Activated CD8-positive, alpha-beta T cell treated with anti-CD3 and anti-CD28 coated beads for 36 hours (primary cell): ENCODE measurements around the gene KLHL17. TPM values are rescaled to one million over a fixed set of nuclear protein-coding genes. Genes with fewer than 3 reads are reported as not detected.

Experiments
- ATAC-seq: fragments of 200-7000 bp; cut with Tn5 transposase; one replicate; pipeline ENCODE4 v1.10.0; 2021; ENCODE audit warnings: mild to moderate bottlenecking, moderate library complexity
- CTCF ChIA-PET: fragments of 350-600 bp; sonication (Branson Sonifier 250); formaldehyde crosslinking; loops from one replicate; lab custom pipeline; 2021; ENCODE audit warnings: antibody characterized with exemption; lab: Charles Lee
- POLR2A ChIA-PET: fragments of 350-600 bp; sonication (Branson Sonifier 250); formaldehyde crosslinking; loops from one replicate; lab custom pipeline; 2021; ENCODE audit warnings: antibody characterized with exemption; lab: Charles Lee
- DNase-seq: peaks from one replicate; pipeline ENCODE4 v3.0.0-alpha.2; 2020
- H3K27ac Mint-ChIP-seq: one replicate; pipeline ENCODE4 v1.8.0; 2021; ENCODE audit warnings: mild to moderate bottlenecking, mixed read lengths
- H3K27me3 Mint-ChIP-seq: one replicate; pipeline ENCODE4 v1.8.0; 2021; ENCODE audit warnings: mixed read lengths
- H3K36me3 Mint-ChIP-seq: one replicate; pipeline ENCODE4 v1.8.0; 2021; ENCODE audit warnings: low read depth, mixed read lengths
- H3K4me1 Mint-ChIP-seq: one replicate; pipeline ENCODE4 v1.8.0; 2021; ENCODE audit warnings: low read depth, mixed read lengths
- H3K4me3 Mint-ChIP-seq: one replicate; pipeline ENCODE4 v1.8.0; 2021; ENCODE audit warnings: mild to moderate bottlenecking, moderate library complexity, mixed read lengths
- H3K9me3 Mint-ChIP-seq: one replicate; pipeline ENCODE4 v1.8.0; 2021; ENCODE audit warnings: mixed read lengths
- CTCF ChIP-seq: fragments of 200-600 bp; IDR thresholded peaks from one replicate; pipeline ENCODE4 v1.8.0; 2022; ENCODE audit warnings: antibody characterized with exemption, mild to moderate bottlenecking
- intact Hi-C: fragments of 100-400 bp; cut with micrococcal nuclease; formaldehyde crosslinking; loops from one replicate; pipeline ENCODE4 v1.10.0; 2022
- total RNA-seq, 2 experiments: library from RNA; stranded (reverse); gene quantifications; one replicate each; pipeline ENCODE4 v1.2.3, GENCODE V29; 2021

The KLHL17 gene
- total RNA-seq, 2 experiments from 2014 or later = 27.8 to 31.2 TPM

DNA sequence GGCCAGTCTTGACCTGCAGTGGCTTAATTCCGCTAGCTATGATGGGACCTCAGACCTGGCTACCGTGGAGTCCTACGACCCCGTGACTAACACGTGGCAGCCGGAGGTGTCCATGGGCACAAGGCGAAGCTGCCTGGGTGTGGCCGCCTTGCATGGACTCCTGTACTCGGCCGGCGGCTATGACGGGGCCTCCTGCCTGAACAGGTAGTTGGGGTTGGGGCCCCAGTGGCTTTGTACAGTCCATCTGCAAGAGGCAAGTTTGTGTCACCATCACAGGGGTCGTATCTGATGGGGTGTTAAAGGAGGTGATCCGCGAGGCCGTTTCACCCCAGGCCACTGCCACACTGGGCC, 2.9 kb downstream of the KLHL17 start:
- no peak for TF ChIP-seq CTCF
- peaks cover 13% of the 10 kb centered on the region for H3K36me3 Mint-ChIP-seq
- no peak overlapping the region for H3K27ac Mint-ChIP-seq
- intact Hi-C loops = no loop called here
- ChIA-PET CTCF (no interaction called here), POLR2A (no interaction called here)
- no peak overlapping the region for H3K4me3 Mint-ChIP-seq
- H3K27me3 Mint-ChIP-seq = no peaks in the 10 kb centered on the region
- peaks cover 13% of the 10 kb centered on the region for H3K4me1 Mint-ChIP-seq
- ATAC-seq (no peak), DNase-seq (no peak)
- H3K9me3 Mint-ChIP-seq = no peaks in the 10 kb centered on the region

DNA sequence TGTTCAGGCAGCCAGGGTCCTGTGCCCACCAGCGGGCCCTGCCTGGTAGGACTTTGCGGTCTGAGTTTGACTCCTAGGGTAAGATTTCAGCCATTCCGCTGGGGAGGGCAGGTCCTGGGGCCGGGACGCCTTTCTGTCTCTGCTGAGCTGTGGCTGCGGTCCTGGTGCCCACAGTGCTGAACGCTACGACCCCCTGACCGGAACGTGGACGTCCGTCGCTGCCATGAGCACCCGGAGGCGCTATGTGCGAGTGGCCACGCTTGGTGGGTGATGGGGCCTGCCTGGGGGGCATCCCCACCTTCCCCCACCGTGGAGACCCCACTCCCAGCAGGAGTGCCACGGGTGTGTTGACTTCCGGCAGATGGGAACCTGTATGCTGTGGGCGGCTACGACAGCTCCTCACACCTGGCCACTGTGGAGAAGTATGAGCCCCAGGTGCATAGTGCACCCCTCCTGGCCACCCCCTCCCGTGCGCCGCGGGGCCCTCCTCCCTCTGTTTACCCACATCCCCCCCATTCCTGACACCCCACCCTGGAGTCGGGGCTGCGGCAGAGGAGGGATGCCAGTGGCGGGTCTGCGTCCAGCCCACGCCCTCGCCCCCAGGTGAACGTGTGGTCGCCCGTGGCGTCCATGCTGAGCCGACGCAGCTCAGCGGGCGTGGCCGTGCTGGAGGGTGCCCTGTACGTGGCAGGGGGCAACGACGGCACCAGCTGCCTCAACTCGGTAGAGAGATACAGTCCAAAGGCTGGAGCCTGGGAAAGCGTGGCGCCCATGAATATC, 3.6 kb downstream of the KLHL17 start:
- ATAC-seq = no peak
- ChIA-PET POLR2A (interaction anchor here (1.5 kb wide), 1 partner anchor 59 kb away, joined by 3 read pairs; no protein-coding TSS in a partner anchor), CTCF (no interaction called here)
- Mint-ChIP-seq H3K9me3 (no peaks in the 10 kb centered on the region), H3K4me1 (peaks cover 11% of the 10 kb centered on the region), H3K36me3 (peaks cover 10% of the 10 kb centered on the region), H3K27me3 (no peaks in the 10 kb centered on the region), H3K4me3 (no peak overlapping the region), H3K27ac (no peak overlapping the region)
- no peak for DNase-seq
- intact Hi-C loops = no loop called here
- no peak for TF ChIP-seq CTCF

GRCh38 chr1:964691-965525, 4.5 kb downstream of the KLHL17 start:
- POLR2A ChIA-PET = interaction anchor here (1.5 kb wide), 1 partner anchor 60 kb away, joined by 3 read pairs; no protein-coding TSS in a partner anchor

DNA sequence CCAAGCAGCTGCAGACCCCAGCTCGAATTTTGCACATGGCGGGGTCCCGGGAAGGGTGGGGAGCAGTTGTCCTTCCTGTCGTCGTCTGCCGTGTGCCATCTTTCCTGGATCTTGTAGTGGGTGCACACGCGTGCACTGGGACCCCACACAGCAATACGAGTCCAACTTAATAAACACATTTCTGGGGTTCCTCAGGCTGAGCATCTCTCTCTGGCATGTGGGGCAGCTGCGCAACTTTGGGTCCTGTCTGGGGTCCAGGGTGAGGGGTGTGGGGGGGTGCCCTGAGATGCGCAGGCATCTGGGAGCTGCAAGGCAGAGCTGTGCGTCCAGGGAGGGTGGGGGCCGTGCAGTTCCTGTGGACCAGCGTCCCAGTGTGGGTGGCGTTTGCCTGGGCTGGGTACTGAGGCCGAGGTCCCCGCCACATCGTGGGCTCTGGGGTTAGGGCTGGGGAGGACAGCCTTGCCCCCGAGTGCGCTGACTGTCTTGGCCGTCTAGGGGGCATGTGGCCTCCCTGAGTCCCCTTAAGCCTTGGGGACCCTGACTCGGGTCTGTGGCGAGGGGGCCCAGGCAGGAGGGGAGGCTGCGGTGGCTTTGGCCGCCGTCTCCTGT, 5.2 kb downstream of the KLHL17 start:
- peaks cover 8% of the 10 kb centered on the region for H3K27me3 Mint-ChIP-seq
- peaks cover 2% of the 10 kb centered on the region for H3K9me3 Mint-ChIP-seq
- ChIA-PET POLR2A (interaction anchor here (1.5 kb wide), 1 partner anchor 61 kb away, joined by 3 read pairs; no protein-coding TSS in a partner anchor), CTCF (interaction anchor here (1.7 kb wide), 1 partner anchor 19 kb away, joined by 5 read pairs; no protein-coding TSS in a partner anchor)
- peak overlapping the region; percentile 61 for H3K4me3 Mint-ChIP-seq
- H3K4me1 Mint-ChIP-seq = peaks cover 11% of the 10 kb centered on the region
- H3K27ac Mint-ChIP-seq = peak overlapping the region; percentile 46
- H3K36me3 Mint-ChIP-seq = peaks cover 10% of the 10 kb centered on the region
- intact Hi-C loops = no loop called here
- no peak for TF ChIP-seq CTCF
- DNase-seq = no peak
- ATAC-seq = no peak

More at GRCh38 chr1:964691-965525, 4.5 kb downstream of the KLHL17 start:
- intact Hi-C loops = no loop called here
- H3K4me3 Mint-ChIP-seq = no peak overlapping the region
- ATAC-seq (no peak), DNase-seq (no peak)
- CTCF ChIA-PET = no interaction called here
- peaks cover 8% of the 10 kb centered on the region for H3K27me3 Mint-ChIP-seq
- peaks cover 10% of the 10 kb centered on the region for H3K36me3 Mint-ChIP-seq
- H3K4me1 Mint-ChIP-seq = peaks cover 11% of the 10 kb centered on the region
- no peak overlapping the region for H3K27ac Mint-ChIP-seq
- no peak for TF ChIP-seq CTCF
- peaks cover 2% of the 10 kb centered on the region for H3K9me3 Mint-ChIP-seq
